Endothelial cell of umbilical vein (primary cell): ENCODE results near the gene BUB1B. TPM values are rescaled to one million over a fixed set of nuclear protein-coding genes. Genes with fewer than 3 reads are reported as not detected.

Source experiments
- BruUV-seq: library from RNA; stranded (reverse); fragments of 400-500 nt; replicated peaks from 2 replicates; lab custom pipeline; 2021; lab: Mats Ljungman, UMichigan
- CTCF ChIA-PET: fragments of 300-600, 350-600 bp; sonication (Branson Sonifier 250); formaldehyde crosslinking; loops from one replicate; lab custom pipeline; 2021; ENCODE audit warnings: antibody characterized with exemption, inconsistent platforms; lab: Charles Lee
- POLR2A ChIA-PET: fragments of 300-600, 350-600 bp; sonication (Branson Sonifier 250); formaldehyde crosslinking; loops from one replicate; lab custom pipeline; 2021; ENCODE audit warnings: antibody characterized with exemption, inconsistent platforms; lab: Charles Lee
- DNase-seq: peaks from one replicate; pipeline ENCODE4 v3.0.0-alpha.2; 2011; ENCODE audit warnings: low read depth, low spot score
- FAIRE-seq: peaks from 2 replicates; lab custom pipeline; 2011; peaks lifted over from hg19 to GRCh38; lab: Jason Lieb, UNC
- H2AFZ ChIP-seq: 2 replicates; pipeline ENCODE4 v1.6.0; 2012; ENCODE audit warnings: low read depth, low read length, control low read depth, inconsistent platforms
- H3K27ac ChIP-seq: 2 replicates; pipeline ENCODE4 v1.5.1; 2011; ENCODE audit warnings: low read depth, mild to moderate bottlenecking, control low read depth, low read length, moderate library complexity; ENCODE audit not compliant: insufficient read depth
- H3K27me3 ChIP-seq, 2 experiments: 2 replicates each; pipeline versions ENCODE4 v1.6.0 to v1.6.1; 2011; ENCODE audit warnings: low read length in 2 of 2, mixed read lengths in 1 of 2; ENCODE audit not compliant: control insufficient read depth in 2 of 2, insufficient read depth in 2 of 2
- H3K36me3 ChIP-seq, 2 experiments: 2 replicates in 1 of 2; 3 replicates in 1 of 2; pipeline ENCODE4 v1.5.1; 2011; ENCODE audit warnings: low read length in 2 of 2, mild to moderate bottlenecking in 1 of 2, moderate library complexity in 1 of 2; ENCODE audit not compliant: control insufficient read depth in 2 of 2, insufficient read depth in 2 of 2; ENCODE audit errors: extremely low read depth in 1 of 2
- H3K4me1 ChIP-seq: 3 replicates; pipeline ENCODE4 v1.5.1; 2011; ENCODE audit warnings: mild to moderate bottlenecking, low read length; ENCODE audit not compliant: control insufficient read depth, insufficient read depth; ENCODE audit errors: extremely low read depth
- H3K4me2 ChIP-seq: 2 replicates; pipeline ENCODE4 v1.6.1; 2011; ENCODE audit warnings: low read length, control low read depth, mixed read lengths; ENCODE audit not compliant: insufficient read depth
- H3K4me3 ChIP-seq, 3 experiments: fragments of 200-600 bp in 1 of 3; sonication (generic), shearing (Covaris generic) in 1 of 3; replicated peaks in 1 of 3; 2 replicates each; pipeline ENCODE4 v1.5.1; 2011 to 2016; ENCODE audit warnings: control low read depth in 3 of 3, low read length in 3 of 3, mild to moderate bottlenecking in 2 of 3, inconsistent platforms in 1 of 3, low read depth in 1 of 3, moderate library complexity in 1 of 3; ENCODE audit not compliant: insufficient read depth in 1 of 3
- H3K79me2 ChIP-seq: 2 replicates; pipeline ENCODE4 v1.6.0; 2012; ENCODE audit warnings: low read length, inconsistent platforms; ENCODE audit not compliant: control insufficient read depth, insufficient read depth
- H3K9ac ChIP-seq: replicated peaks from 2 replicates; pipeline ENCODE3; 2011; ENCODE audit warnings: low read length, control low read depth; ENCODE audit not compliant: insufficient read depth; ENCODE audit errors: extremely low read depth
- H3K9me1 ChIP-seq: replicated peaks from 3 replicates; pipeline ENCODE4 v1.6.0; 2011; ENCODE audit warnings: mild to moderate bottlenecking, low read length; ENCODE audit not compliant: control insufficient read depth, insufficient read depth; ENCODE audit errors: extremely low read depth
- H3K9me3 ChIP-seq: replicated peaks from 2 replicates; pipeline ENCODE4 v1.5.1; 2012; ENCODE audit warnings: low read length, inconsistent platforms; ENCODE audit not compliant: control insufficient read depth, insufficient read depth
- H4K20me1 ChIP-seq: replicated peaks from 2 replicates; pipeline ENCODE3; 2011; ENCODE audit warnings: mild to moderate bottlenecking, low read length; ENCODE audit not compliant: control insufficient read depth, insufficient read depth; ENCODE audit errors: extremely low read depth
- EZH2 ChIP-seq: IDR thresholded peaks from 2 replicates; pipeline ENCODE4 v1.6.1; 2012; ENCODE audit warnings: borderline replicate concordance, low read depth, mild to moderate bottlenecking, moderate library complexity, low read length, inconsistent platforms; ENCODE audit not compliant: severe bottlenecking
- FOS ChIP-seq: IDR thresholded peaks from 2 replicates; pipeline ENCODE4 v1.6.1; 2011; ENCODE audit warnings: mild to moderate bottlenecking, low read length, moderate library complexity, borderline replicate concordance; ENCODE audit not compliant: insufficient read depth
- GATA2 ChIP-seq: IDR thresholded peaks from 2 replicates; pipeline ENCODE4 v1.7.0; 2011; ENCODE audit warnings: low read depth, mild to moderate bottlenecking, moderate library complexity, mixed read lengths, low read length; ENCODE audit not compliant: insufficient read length, insufficient read depth
- JUN ChIP-seq: IDR thresholded peaks from 2 replicates; pipeline ENCODE4 v1.6.1; 2011; ENCODE audit warnings: borderline replicate concordance, low read depth; ENCODE audit not compliant: insufficient read length, insufficient read depth
- MYC ChIP-seq: IDR thresholded peaks from one replicate; pipeline ENCODE4 v1.6.1; 2011; ENCODE audit warnings: mild to moderate bottlenecking, low read depth, low read length
- POLR2A ChIP-seq: IDR thresholded peaks from 2 replicates; pipeline ENCODE4 v1.6.1; 2012; ENCODE audit warnings: low read depth, mild to moderate bottlenecking, control low read depth, low read length
- POLR2AphosphoS5 ChIP-seq: IDR thresholded peaks from 2 replicates; pipeline ENCODE4 v1.6.1; 2012; ENCODE audit warnings: low read depth, mild to moderate bottlenecking, control low read depth, low read length, moderate library complexity; ENCODE audit not compliant: insufficient read depth
- dilution Hi-C: fragments of 300-500 bp; cut with MboI; formaldehyde crosslinking; loops from one replicate; pipeline ENCODE4 v1.15.0; 2019; ENCODE audit warnings: low sequenced_read_pairs; ENCODE audit not compliant: extremely low pct_ligation_motif_present
- intact Hi-C: fragments of 100-400 bp; cut with micrococcal nuclease; formaldehyde crosslinking; loops from one replicate; pipeline ENCODE4 v1.10.0; 2022
- polyA plus RNA-seq, 4 experiments: library from polyadenylated mRNA; depleted of rRNA in 3 of 4; stranded (reverse) in 3 of 4; unstranded in 1 of 4; fragments of >200 nt; gene quantifications; 2 replicates each; pipeline versions ENCODE4 v1.2.1 to v1.2.3, GENCODE V29; 2011 to 2012; ENCODE audit warnings: missing spikeins in 1 of 4
- total RNA-seq: library from RNA; stranded (reverse); gene quantifications from 2 replicates; pipeline ENCODE4 v1.2.3, GENCODE V29; 2021
- TF ChIP-seq, protein P1 (sequence below): IDR thresholded peaks from 2 replicates; pipeline ENCODE4 v1.6.1; 2011; ENCODE audit not compliant: insufficient read depth, insufficient read length
- TF ChIP-seq, protein P2 (sequence below), 2 donors: IDR thresholded peaks; 1 replicate in 1 of 2; 2 replicates in 1 of 2; pipeline ENCODE4 v1.5.1; 2011; ENCODE audit warnings: low read length in 2 of 2, mild to moderate bottlenecking in 2 of 2, moderate library complexity in 2 of 2, control low read depth in 1 of 2, inconsistent platforms in 1 of 2, low read depth in 1 of 2; ENCODE audit not compliant: insufficient read depth in 1 of 2; ENCODE audit errors: extremely low read depth in 1 of 2

The BUB1B gene
- total and polyA plus RNA-seq, 2 donors (not counting 3 experiments of a cell fraction or from before 2014, with no cell fraction given) = 12.2 to 69.8 TPM

- DNase-seq (no peak), FAIRE-seq (no peak)
- ChIA-PET CTCF (interaction anchor here (0.7 to 1.4 kb wide), 3 partner anchors 9 to 29 kb away, joined by 3 to 8 read pairs (median 3); no protein-coding TSS in a partner anchor), POLR2A (no interaction called here)
- H3K27me3 ChIP-seq = peaks cover 0 to 2% of the 10 kb centered on the region in 2 experiments
- TF ChIP-seq MYC = no peak
- TF ChIP-seq, protein P1, sequence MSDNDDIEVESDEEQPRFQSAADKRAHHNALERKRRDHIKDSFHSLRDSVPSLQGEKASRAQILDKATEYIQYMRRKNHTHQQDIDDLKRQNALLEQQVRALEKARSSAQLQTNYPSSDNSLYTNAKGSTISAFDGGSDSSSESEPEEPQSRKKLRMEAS = no peak
- no peaks in the 10 kb centered on the region for H3K4me1 ChIP-seq
- H3K9me1 ChIP-seq = no peaks in the 10 kb centered on the region
- H3K36me3 ChIP-seq = no peaks in the 10 kb centered on the region
- H3K9ac ChIP-seq = no peak overlapping the region
- dilution Hi-C loops (no loop called here), intact Hi-C loops (no loop called here)
- H2AFZ ChIP-seq = no peak overlapping the region
- H4K20me1 ChIP-seq = no peaks in the 10 kb centered on the region
- H3K9me3 ChIP-seq = no peaks in the 10 kb centered on the region
- H3K4me2 ChIP-seq = no peak overlapping the region
- H3K27ac ChIP-seq = no peak overlapping the region
- BruUV-seq = no TSS peak
- H3K79me2 ChIP-seq = no peaks in the 10 kb centered on the region
- H3K4me3 ChIP-seq = no peak overlapping the region
Observed at GRCh38 chr15:40245666-40246450, 85.0 kb downstream of the BUB1B start.

GRCh38 chr15:40246496-40247280 is 85.8 kb downstream of the BUB1B start:
- H3K36me3 ChIP-seq = no peaks in the 10 kb centered on the region
- no peak overlapping the region for H3K4me3 ChIP-seq
- no peak overlapping the region for H3K4me2 ChIP-seq
- FAIRE-seq (no peak), DNase-seq (no peak)
- H3K9me3 ChIP-seq = no peaks in the 10 kb centered on the region
- POLR2A ChIA-PET = no interaction called here
- intact Hi-C loops (no loop called here), dilution Hi-C loops (no loop called here)
- CTCF ChIA-PET = interaction anchor here (0.8 to 2.2 kb wide), 3 partner anchors 10 to 28 kb away, joined by 3 to 15 read pairs (median 4); no protein-coding TSS in a partner anchor
- H4K20me1 ChIP-seq = no peaks in the 10 kb centered on the region
- H3K79me2 ChIP-seq = no peaks in the 10 kb centered on the region
- TF ChIP-seq EZH2 (no peak), JUN (no peak), GATA2 (no peak), FOS (no peak), MYC (no peak), POLR2A (no peak), POLR2AphosphoS5 (no peak)
- TF ChIP-seq, protein P2, sequence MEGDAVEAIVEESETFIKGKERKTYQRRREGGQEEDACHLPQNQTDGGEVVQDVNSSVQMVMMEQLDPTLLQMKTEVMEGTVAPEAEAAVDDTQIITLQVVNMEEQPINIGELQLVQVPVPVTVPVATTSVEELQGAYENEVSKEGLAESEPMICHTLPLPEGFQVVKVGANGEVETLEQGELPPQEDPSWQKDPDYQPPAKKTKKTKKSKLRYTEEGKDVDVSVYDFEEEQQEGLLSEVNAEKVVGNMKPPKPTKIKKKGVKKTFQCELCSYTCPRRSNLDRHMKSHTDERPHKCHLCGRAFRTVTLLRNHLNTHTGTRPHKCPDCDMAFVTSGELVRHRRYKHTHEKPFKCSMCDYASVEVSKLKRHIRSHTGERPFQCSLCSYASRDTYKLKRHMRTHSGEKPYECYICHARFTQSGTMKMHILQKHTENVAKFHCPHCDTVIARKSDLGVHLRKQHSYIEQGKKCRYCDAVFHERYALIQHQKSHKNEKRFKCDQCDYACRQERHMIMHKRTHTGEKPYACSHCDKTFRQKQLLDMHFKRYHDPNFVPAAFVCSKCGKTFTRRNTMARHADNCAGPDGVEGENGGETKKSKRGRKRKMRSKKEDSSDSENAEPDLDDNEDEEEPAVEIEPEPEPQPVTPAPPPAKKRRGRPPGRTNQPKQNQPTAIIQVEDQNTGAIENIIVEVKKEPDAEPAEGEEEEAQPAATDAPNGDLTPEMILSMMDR (IDR thresholded peaks at IDR 0.05; ENCODE audit: extremely low read depth in 1 of 2, insufficient read depth in 1 of 2, low read depth in 1 of 2, low read length in 2 of 2) = no peak
- TF ChIP-seq, protein P1 = no peak
- no peak overlapping the region for H2AFZ ChIP-seq
- H3K9me1 ChIP-seq = no peaks in the 10 kb centered on the region
- no peaks in the 10 kb centered on the region for H3K4me1 ChIP-seq
- peaks cover 5% of the 10 kb centered on the region in 2 experiments for H3K27me3 ChIP-seq
- no TSS peak for BruUV-seq
- H3K9ac ChIP-seq = no peak overlapping the region
- H3K27ac ChIP-seq = no peak overlapping the region
